ENCODE measurements around the gene CTRB1.
"Not testable (repeated sequence)": the region's sequence is repeated elsewhere in the genome, so short reads cannot be mapped to it uniquely, and the experiment has no call there.

The CTRB1 gene

DNA sequence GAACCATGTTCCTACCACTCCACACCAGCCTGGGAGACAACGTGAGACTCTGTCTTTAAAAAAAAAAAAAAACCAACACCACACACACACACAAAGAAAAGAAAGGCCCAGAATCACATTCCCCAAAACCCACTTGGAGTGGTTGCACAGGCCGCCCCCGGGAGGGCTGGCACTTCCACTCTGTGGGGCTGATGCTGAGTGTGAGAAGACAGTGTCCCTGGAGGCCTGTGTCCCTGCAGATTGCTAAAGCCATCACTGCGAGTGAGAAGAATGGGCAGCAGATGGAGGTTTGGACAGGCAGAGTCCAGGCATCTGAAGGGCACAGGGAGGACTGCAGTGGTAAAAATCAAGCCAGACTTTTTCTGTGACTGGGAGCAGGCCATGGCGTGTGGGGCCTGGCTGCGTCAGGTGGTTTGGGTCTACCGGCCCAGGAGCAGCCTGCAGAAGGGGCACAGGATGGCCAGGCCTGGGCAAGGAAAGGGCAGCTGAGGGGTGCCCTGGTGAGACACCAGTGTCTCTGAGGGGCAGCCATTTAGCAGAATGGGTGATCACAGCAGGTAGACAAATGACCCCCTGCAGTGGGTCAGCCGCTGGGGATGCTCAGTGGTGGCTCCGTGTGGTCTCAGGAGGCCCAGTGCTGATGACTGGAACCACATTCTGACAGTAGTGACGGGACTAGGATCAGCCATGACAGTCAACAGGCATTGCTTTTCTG lies 24.9 kb upstream of the CTRB1 start:
- no peaks in the 10 kb centered on the region for H3K36me3 ChIP-seq (ENCODE audit: control insufficient read depth in 1 of 2, insufficient read depth in 2 of 2, low read length in 2 of 2)
- H3K27ac ChIP-seq (ENCODE audit: low read length), result no peak overlapping the region
- H3K4me3 ChIP-seq (ENCODE audit: low read depth in 1 of 2, low read length in 2 of 2), result no peak overlapping the region

DNA sequence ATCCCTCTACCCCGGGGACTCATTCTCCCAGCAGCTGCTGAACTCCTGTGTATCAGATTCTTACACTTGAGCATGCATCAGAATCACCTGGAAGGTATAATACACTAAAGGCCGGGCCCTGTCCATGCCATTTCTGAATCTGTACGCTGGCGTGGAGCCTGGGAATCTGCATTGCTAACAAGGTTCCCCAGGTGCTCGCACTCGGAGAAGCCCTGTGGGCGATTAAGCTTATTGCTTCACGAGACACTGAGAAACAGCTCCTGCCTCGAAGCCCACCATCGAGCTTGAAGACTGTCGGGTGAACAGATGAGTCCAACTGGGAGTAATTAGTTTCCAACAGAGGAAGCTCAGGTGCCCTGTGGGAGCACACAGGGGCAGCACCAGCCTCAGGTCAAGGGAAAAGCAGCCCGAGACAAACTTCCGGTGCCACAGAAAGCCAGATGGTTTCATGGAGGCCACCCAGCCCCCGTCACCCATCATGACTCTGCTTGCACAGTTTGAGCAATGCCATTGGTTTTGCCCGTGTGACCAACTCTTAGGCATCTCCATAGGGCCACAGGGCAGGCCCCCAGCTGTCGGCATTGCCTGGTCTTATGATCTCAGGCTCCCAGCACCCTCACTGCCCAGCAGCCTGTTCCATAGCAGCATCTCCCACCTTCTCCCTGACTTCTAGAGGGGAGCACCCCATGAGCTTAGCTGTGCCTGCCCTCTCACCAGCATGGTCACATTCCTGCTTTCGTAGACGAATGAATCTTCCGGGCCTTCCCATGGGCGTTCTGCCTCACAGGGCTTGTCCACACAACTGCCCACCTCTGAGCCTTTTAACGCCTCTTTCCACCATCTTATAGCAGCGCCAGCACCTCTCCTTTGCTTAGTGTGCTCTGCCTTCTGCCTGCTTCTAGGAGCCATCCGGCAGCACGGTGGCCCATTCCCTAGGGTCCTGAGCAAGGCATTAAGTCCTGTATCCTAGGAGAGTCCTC lies 22.7 kb upstream of the CTRB1 start:
- no peak overlapping the region for H3K27ac ChIP-seq (ENCODE audit: low read length)
- H3K4me3 ChIP-seq (ENCODE audit: low read depth in 1 of 2, low read length in 2 of 2), result no peak overlapping the region
- no peaks in the 10 kb centered on the region for H3K36me3 ChIP-seq (ENCODE audit: control insufficient read depth in 1 of 2, insufficient read depth in 2 of 2, low read length in 2 of 2)
- no peaks in the 10 kb centered on the region for H3K9me3 ChIP-seq (ENCODE audit: control insufficient read depth in 1 of 2, low read length in 2 of 2)
- no peaks in the 10 kb centered on the region for H3K27me3 ChIP-seq (ENCODE audit: low read depth, low read length)
- H3K4me1 ChIP-seq (ENCODE audit: control insufficient read depth in 1 of 2, insufficient read depth in 2 of 2, low read length in 2 of 2), result peaks cover 0 to 6% of the 10 kb centered on the region in 2 donors

More for the DNA sequence above, 24.9 kb upstream of the CTRB1 start:
- Histone ChIP-seq H3K9me3 (ENCODE audit: control insufficient read depth in 1 of 2, low read length in 2 of 2) (no peaks in the 10 kb centered on the region), H3K27me3 (ENCODE audit: low read depth, low read length) (no peaks in the 10 kb centered on the region), H3K4me1 (ENCODE audit: control insufficient read depth in 1 of 2, insufficient read depth in 2 of 2, low read length in 2 of 2) (peaks cover 0 to 6% of the 10 kb centered on the region in 2 donors)

DNA sequence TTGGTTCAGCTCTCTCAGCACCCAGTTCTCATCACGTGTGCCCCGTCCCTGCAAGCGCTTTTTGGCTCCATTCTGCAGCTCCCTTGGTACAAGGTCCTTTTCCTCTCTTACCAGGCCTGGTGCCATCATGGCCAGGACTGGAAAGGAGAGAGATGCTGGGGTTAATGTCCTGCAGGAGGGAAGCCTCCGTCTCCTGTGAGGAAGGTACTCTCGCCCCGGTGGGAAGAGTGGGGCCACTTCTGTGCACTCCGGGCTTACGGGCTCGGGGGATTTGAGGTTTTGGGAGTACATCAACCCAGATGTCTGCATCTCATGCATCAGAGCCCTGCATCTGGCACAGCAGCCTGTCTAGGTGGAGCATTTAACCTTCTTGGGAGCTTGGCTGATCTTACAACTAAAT lies 22.0 kb upstream of the CTRB1 start:
- H3K9me3 ChIP-seq (ENCODE audit: control insufficient read depth in 1 of 2, low read length in 2 of 2), result no peaks in the 10 kb centered on the region
- H3K36me3 ChIP-seq (ENCODE audit: control insufficient read depth in 1 of 2, insufficient read depth in 2 of 2, low read length in 2 of 2), result no peaks in the 10 kb centered on the region
- no peaks in the 10 kb centered on the region for H3K27me3 ChIP-seq (ENCODE audit: low read depth, low read length)
- H3K4me1 ChIP-seq (ENCODE audit: control insufficient read depth in 1 of 2, insufficient read depth in 2 of 2, low read length in 2 of 2), result peaks cover 0 to 6% of the 10 kb centered on the region in 2 donors
- no peak overlapping the region for H3K4me3 ChIP-seq (ENCODE audit: low read depth in 1 of 2, low read length in 2 of 2)
- H3K27ac ChIP-seq (ENCODE audit: low read length), result no peak overlapping the region

- Histone ChIP-seq H3K9me3 (ENCODE audit: control insufficient read depth in 1 of 2, low read length in 2 of 2) (no peaks in the 10 kb centered on the region), H3K27me3 (ENCODE audit: low read depth, low read length) (no peaks in the 10 kb centered on the region), H3K4me3 (ENCODE audit: low read depth in 1 of 2, low read length in 2 of 2) (no peak overlapping the region), H3K27ac (ENCODE audit: low read length) (no peak overlapping the region), H3K4me1 (ENCODE audit: control insufficient read depth in 1 of 2, insufficient read depth in 2 of 2, low read length in 2 of 2) (peaks cover 0 to 6% of the 10 kb centered on the region in 2 donors), H3K36me3 (ENCODE audit: control insufficient read depth in 1 of 2, insufficient read depth in 2 of 2, low read length in 2 of 2) (no peaks in the 10 kb centered on the region)
Measured at GRCh38 chr16:75197522-75198134, 21.2 kb upstream of the CTRB1 start.

- peaks cover 0 to 6% of the 10 kb centered on the region in 2 donors for H3K4me1 ChIP-seq (ENCODE audit: control insufficient read depth in 1 of 2, insufficient read depth in 2 of 2, low read length in 2 of 2)
- no peak overlapping the region for H3K27ac ChIP-seq (ENCODE audit: low read length)
- no peaks in the 10 kb centered on the region for H3K27me3 ChIP-seq (ENCODE audit: low read depth, low read length)
- no peaks in the 10 kb centered on the region for H3K9me3 ChIP-seq (ENCODE audit: control insufficient read depth in 1 of 2, low read length in 2 of 2)
- H3K36me3 ChIP-seq (ENCODE audit: control insufficient read depth in 1 of 2, insufficient read depth in 2 of 2, low read length in 2 of 2), result no peaks in the 10 kb centered on the region
- no peak overlapping the region for H3K4me3 ChIP-seq (ENCODE audit: low read depth in 1 of 2, low read length in 2 of 2)
Measured at GRCh38 chr16:75198135-75198600, 20.6 kb upstream of the CTRB1 start.

DNA sequence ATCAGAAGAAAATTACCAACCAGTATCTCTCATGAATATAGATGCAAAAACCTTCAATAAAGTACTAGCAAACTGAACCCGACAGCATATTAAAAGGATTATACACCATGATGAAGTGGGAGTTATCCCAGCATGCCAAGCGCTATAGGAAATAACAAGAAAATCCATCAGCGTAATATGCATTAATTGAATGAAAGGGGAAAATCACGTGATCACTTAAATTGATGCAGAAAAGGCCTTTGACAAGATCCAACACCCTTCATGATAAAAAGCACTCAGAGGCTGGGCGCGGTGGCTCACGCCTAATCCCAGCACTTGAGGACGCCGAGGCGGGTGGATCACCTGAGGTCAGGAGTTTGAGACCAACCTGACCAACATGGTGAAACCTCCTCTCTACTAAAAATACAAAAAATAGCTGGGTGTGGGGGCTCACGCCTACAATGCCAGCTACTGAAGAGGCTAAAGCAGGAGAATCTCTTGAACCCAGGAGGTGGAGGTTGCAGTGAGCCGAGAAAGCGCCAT lies 16.7 kb upstream of the CTRB1 start:
- no peak overlapping the region for H3K27ac ChIP-seq (ENCODE audit: low read length)
- H3K4me1 ChIP-seq (ENCODE audit: control insufficient read depth in 1 of 2, insufficient read depth in 2 of 2, low read length in 2 of 2), result peaks cover 0 to 6% of the 10 kb centered on the region in 2 donors
- no peaks in the 10 kb centered on the region for H3K9me3 ChIP-seq (ENCODE audit: control insufficient read depth in 1 of 2, low read length in 2 of 2)
- H3K4me3 ChIP-seq (ENCODE audit: low read depth in 1 of 2, low read length in 2 of 2), result no peak overlapping the region
- no peaks in the 10 kb centered on the region for H3K27me3 ChIP-seq (ENCODE audit: low read depth, low read length)
- H3K36me3 ChIP-seq (ENCODE audit: control insufficient read depth in 1 of 2, insufficient read depth in 2 of 2, low read length in 2 of 2), result no peaks in the 10 kb centered on the region

DNA sequence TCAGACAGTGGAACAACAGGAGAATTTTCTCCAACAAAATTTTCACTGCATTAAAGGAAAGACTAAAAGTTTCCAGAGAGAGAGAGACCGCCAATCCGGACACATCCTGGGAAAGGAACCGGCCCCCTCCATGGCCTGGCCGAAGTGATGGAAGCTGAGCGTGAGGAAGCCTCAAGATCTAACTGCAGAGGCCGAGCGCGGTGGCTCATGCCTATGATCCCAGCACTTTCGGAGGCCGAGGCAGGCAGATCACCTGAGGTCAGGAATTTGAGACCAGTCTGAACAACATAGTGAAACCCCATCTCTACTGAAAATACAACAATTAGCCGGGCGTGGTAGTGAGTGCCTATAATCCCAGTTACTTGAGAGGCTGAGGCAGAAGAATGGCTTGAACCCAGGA lies 15.7 kb upstream of the CTRB1 start:
- H3K27ac ChIP-seq (ENCODE audit: low read length), result no peak overlapping the region
- no peak overlapping the region for H3K4me3 ChIP-seq (ENCODE audit: low read depth in 1 of 2, low read length in 2 of 2)
- H3K4me1 ChIP-seq (ENCODE audit: control insufficient read depth in 1 of 2, insufficient read depth in 2 of 2, low read length in 2 of 2), result peaks cover 0 to 2% of the 10 kb centered on the region in 2 donors

DNA sequence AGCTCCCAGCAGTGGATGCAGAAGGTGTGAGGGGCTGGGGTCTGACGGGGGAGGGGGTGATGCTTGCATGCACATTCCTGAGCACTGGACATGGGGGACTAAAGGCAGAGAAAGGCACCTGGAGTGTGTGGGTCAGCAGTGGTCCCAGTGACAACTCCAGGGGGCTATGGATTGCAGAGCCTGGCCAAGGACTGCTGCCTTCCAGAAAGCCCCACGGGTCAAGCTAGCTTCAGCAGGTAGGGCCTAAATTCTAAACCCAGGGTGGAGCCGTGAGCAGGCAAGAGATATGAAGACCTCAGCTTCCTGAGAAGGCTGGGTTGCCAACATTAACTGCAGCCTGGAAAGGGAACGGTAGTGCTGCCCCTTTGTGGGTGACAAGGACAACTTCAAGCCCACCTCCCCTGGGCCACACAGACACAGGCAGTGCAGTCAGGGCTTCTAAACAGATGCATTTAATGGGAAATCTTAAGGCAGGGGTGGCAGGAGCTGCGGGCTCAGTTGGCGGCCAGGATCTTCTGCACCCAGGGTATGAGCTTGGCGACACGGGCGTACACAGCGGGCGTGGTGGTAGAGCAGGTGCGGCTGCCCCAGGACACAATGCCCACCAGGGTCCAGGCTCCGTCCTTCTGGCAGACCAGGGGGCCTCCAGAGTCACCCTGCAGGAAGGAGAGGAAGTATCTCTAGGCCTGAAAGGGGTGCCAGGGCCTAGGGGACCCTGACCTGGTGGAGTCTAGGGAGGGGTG lies 14.9 kb upstream of the CTRB1 start:
- Histone ChIP-seq H3K27ac (ENCODE audit: low read length) (no peak overlapping the region), H3K4me3 (ENCODE audit: low read depth in 1 of 2, low read length in 2 of 2) (no peak overlapping the region), H3K4me1 (ENCODE audit: control insufficient read depth in 1 of 2, insufficient read depth in 2 of 2, low read length in 2 of 2) (no peaks in the 10 kb centered on the region), H3K36me3 (ENCODE audit: control insufficient read depth in 1 of 2, insufficient read depth in 2 of 2, low read length in 2 of 2) (no peaks in the 10 kb centered on the region), H3K27me3 (ENCODE audit: low read depth, low read length) (no peaks in the 10 kb centered on the region), H3K9me3 (ENCODE audit: control insufficient read depth in 1 of 2, low read length in 2 of 2) (no peaks in the 10 kb centered on the region)

More for the DNA sequence above, 15.7 kb upstream of the CTRB1 start:
- Histone ChIP-seq H3K36me3 (ENCODE audit: control insufficient read depth in 1 of 2, insufficient read depth in 2 of 2, low read length in 2 of 2) (no peaks in the 10 kb centered on the region), H3K9me3 (ENCODE audit: control insufficient read depth in 1 of 2, low read length in 2 of 2) (no peaks in the 10 kb centered on the region), H3K27me3 (ENCODE audit: low read depth, low read length) (no peaks in the 10 kb centered on the region)

GRCh38 chr16:75204410-75204758 lies 14.4 kb upstream of the CTRB1 start:
- H3K9me3 ChIP-seq (ENCODE audit: control insufficient read depth in 1 of 2, low read length in 2 of 2), result no peaks in the 10 kb centered on the region
- no peaks in the 10 kb centered on the region for H3K4me1 ChIP-seq (ENCODE audit: control insufficient read depth in 1 of 2, insufficient read depth in 2 of 2, low read length in 2 of 2)
- H3K36me3 ChIP-seq (ENCODE audit: control insufficient read depth in 1 of 2, insufficient read depth in 2 of 2, low read length in 2 of 2), result no peaks in the 10 kb centered on the region
- no peak overlapping the region for H3K27ac ChIP-seq (ENCODE audit: low read length)
- H3K4me3 ChIP-seq (ENCODE audit: low read depth in 1 of 2, low read length in 2 of 2), result no peak overlapping the region
- H3K27me3 ChIP-seq (ENCODE audit: low read depth, low read length), result no peaks in the 10 kb centered on the region

DNA sequence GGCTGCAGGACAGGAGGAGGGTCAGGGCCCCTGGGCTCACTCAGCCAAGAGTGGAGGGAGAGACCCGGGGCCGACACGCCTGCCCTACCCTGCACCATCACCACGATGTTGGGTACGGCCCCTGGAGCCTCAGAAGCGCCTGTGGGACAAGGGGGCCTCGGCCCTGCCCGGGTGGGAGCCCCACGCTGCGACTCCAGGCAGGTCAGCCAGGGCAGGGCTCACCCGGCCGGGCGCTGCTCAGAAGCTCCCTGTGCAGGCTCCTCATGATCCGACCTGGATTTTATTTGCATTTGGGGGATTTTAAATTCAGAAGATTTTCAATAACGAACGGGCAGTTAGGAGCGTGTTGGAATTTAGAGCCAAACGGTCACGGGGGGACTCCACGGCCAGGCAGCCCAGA lies 13.9 kb upstream of the CTRB1 start:
- H3K4me3 ChIP-seq (ENCODE audit: low read depth in 1 of 2, low read length in 2 of 2); H3K27ac ChIP-seq (ENCODE audit: low read length); H3K36me3 ChIP-seq (ENCODE audit: control insufficient read depth in 1 of 2, insufficient read depth in 2 of 2, low read length in 2 of 2); H3K9me3 ChIP-seq (ENCODE audit: control insufficient read depth in 1 of 2, low read length in 2 of 2); H3K4me1 ChIP-seq (ENCODE audit: control insufficient read depth in 1 of 2, insufficient read depth in 2 of 2, low read length in 2 of 2); H3K27me3 ChIP-seq (ENCODE audit: low read depth, low read length): not testable (repeated sequence)

Data from muscle layer of duodenum (tissue), 2 donors.